Measurements from ENCODE around the gene SMIM32. TPM values are rescaled to one million over a fixed set of nuclear protein-coding genes. Genes with fewer than 3 reads are reported as not detected.

Gene SMIM32
- total and polyA plus RNA-seq, 2 of the 4 experiments (the other 2 are of a cell fraction), result not detected

DNA sequence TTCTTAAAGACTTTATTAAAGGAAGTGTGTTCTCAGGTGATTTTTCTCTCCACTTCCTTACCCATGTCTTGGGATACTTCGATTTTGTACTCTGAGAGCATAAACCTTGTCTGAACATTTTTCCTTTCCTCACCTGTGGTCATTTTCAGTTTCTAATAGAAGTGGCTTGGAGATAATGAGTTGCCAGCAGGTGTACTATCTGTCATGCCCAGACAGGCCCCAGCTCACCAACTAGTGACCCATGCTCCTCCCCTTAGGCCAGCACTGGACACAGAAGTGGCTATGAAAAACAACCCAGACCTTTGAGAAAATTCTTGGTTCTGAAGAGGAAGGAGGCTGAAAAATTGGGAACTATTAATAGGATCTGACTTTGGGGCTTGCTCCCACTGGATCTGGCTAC, 49.2 kb upstream of the SMIM32 start:
- H2BK15ac ChIP-seq (ENCODE audit: low read depth, low read length), result no peak overlapping the region
- in situ Hi-C loops (cut with MboI; ENCODE audit: low sequenced_read_pairs) (loop anchor here (10.0 kb wide), 3 partner anchors 183 to 1253 kb away; partner anchors contain the start of gene SPOCK1), dilution Hi-C loops (cut with HindIII; ENCODE audit: low sequenced_read_pairs, unreplicated experiment) (no loop called here), intact Hi-C loops (cut with micrococcal nuclease) (loop anchor here (10.0 kb wide), 1 partner anchor 1083 kb away; no protein-coding TSS in a partner anchor)
- H3K79me1 ChIP-seq (ENCODE audit: low read depth in 1 of 2, low read length in 2 of 2), result no peaks in the 10 kb centered on the region
- H3K4ac ChIP-seq (ENCODE audit: low read depth, low read length), result no peak overlapping the region
- no peaks in the 10 kb centered on the region for H3K9me3 ChIP-seq (ENCODE audit: control insufficient read depth, insufficient read depth, low read length)
- H4K5ac ChIP-seq (ENCODE audit: low read depth, low read length), result no peak overlapping the region
- no peak overlapping the region for H3K4me2 ChIP-seq (ENCODE audit: low read depth, low read length)
- ATAC-seq (ENCODE audit: low read depth) (no peak), DNase-seq (no peak)
- H3K14ac ChIP-seq (replicated peaks; ENCODE audit: low read depth, low read length), result no peak overlapping the region
- H3K9ac ChIP-seq (ENCODE audit: low read depth, low read length), result no peak overlapping the region
- H3K27me3 ChIP-seq (ENCODE audit: control insufficient read depth, insufficient read depth, low read length), result peaks cover 3% of the 10 kb centered on the region
- no peak overlapping the region for H2AK9ac ChIP-seq (replicated peaks; ENCODE audit: low read depth, low read length, poor library complexity)
- H3K56ac ChIP-seq (ENCODE audit: extremely low read depth, insufficient read depth, low read length), result no peak overlapping the region
- TF ChIP-seq RCOR1 (IDR thresholded peaks at IDR 0.05; ENCODE audit: insufficient replicate concordance, low read length) (no peak), MAFK (IDR thresholded peaks at IDR 0.05; ENCODE audit: low read depth, low read length) (no peak), NFE2L2 (IDR thresholded peaks at IDR 0.05; ENCODE audit: low read depth, low read length) (no peak), SMC3 (IDR thresholded peaks at IDR 0.05; ENCODE audit: low read depth, low read length) (no peak), MAZ (IDR thresholded peaks at IDR 0.05; ENCODE audit: borderline replicate concordance, low read depth, low read length) (no peak), CHD1 (IDR thresholded peaks at IDR 0.05; ENCODE audit: low read depth, low read length) (no peak), POLR2A (IDR thresholded peaks at IDR 0.05; ENCODE audit: low read depth, low read length) (no peak), FOS (IDR thresholded peaks at IDR 0.05; ENCODE audit: low read depth, low read length) (no peak)
- TF ChIP-seq, protein P1, sequence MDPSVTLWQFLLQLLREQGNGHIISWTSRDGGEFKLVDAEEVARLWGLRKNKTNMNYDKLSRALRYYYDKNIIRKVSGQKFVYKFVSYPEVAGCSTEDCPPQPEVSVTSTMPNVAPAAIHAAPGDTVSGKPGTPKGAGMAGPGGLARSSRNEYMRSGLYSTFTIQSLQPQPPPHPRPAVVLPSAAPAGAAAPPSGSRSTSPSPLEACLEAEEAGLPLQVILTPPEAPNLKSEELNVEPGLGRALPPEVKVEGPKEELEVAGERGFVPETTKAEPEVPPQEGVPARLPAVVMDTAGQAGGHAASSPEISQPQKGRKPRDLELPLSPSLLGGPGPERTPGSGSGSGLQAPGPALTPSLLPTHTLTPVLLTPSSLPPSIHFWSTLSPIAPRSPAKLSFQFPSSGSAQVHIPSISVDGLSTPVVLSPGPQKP (IDR thresholded peaks at IDR 0.05; ENCODE audit: borderline replicate concordance, low read depth, low read length), result no peak
- TF ChIP-seq, protein P2, sequence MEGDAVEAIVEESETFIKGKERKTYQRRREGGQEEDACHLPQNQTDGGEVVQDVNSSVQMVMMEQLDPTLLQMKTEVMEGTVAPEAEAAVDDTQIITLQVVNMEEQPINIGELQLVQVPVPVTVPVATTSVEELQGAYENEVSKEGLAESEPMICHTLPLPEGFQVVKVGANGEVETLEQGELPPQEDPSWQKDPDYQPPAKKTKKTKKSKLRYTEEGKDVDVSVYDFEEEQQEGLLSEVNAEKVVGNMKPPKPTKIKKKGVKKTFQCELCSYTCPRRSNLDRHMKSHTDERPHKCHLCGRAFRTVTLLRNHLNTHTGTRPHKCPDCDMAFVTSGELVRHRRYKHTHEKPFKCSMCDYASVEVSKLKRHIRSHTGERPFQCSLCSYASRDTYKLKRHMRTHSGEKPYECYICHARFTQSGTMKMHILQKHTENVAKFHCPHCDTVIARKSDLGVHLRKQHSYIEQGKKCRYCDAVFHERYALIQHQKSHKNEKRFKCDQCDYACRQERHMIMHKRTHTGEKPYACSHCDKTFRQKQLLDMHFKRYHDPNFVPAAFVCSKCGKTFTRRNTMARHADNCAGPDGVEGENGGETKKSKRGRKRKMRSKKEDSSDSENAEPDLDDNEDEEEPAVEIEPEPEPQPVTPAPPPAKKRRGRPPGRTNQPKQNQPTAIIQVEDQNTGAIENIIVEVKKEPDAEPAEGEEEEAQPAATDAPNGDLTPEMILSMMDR (conservative IDR thresholded peaks at IDR 0.05; ENCODE audit: low read depth, low read length), result no peak
- H2AFZ ChIP-seq (replicated peaks; ENCODE audit: low read length, poor library complexity), result no peak overlapping the region
- no peaks in the 10 kb centered on the region for H4K20me1 ChIP-seq (ENCODE audit: insufficient read depth, low read length)
- ChIA-PET CTCF (no interaction called here), POLR2A (ENCODE audit: unreplicated experiment) (no interaction called here)
- no peaks in the 10 kb centered on the region for H3K9me1 ChIP-seq (ENCODE audit: insufficient read depth, low read length)
- H2BK5ac ChIP-seq (ENCODE audit: low read depth, low read length, poor library complexity, severe bottlenecking), result no peak overlapping the region
- H2BK120ac ChIP-seq (ENCODE audit: low read depth, low read length), result no peak overlapping the region
- no peak overlapping the region for H3K27ac ChIP-seq (ENCODE audit: insufficient read depth, low read length)
- H2BK20ac ChIP-seq (ENCODE audit: low read depth, low read length), result no peak overlapping the region
- H3K36me3 ChIP-seq (ENCODE audit: control insufficient read depth, insufficient read depth, low read length), result no peaks in the 10 kb centered on the region
- no peak overlapping the region for H4K8ac ChIP-seq (ENCODE audit: low read depth in 2 of 2, low read length in 2 of 2)
- no TSS peak for BruUV-seq (replicated peaks)
- H2AK5ac ChIP-seq (ENCODE audit: low read depth, low read length), result no peak overlapping the region
- WGBS, 2 experiments (ENCODE audit: extremely low coverage in 2 of 2, insufficient read length in 1 of 2), result no CpG with 5 or more reads among the region's 1 CpG
- H3K23ac ChIP-seq (ENCODE audit: low read depth, low read length), result no peak overlapping the region
- H3K4me1 ChIP-seq (ENCODE audit: control insufficient read depth, insufficient read depth, low read length), result no peaks in the 10 kb centered on the region
- H3K4me3 ChIP-seq (ENCODE audit: insufficient read depth, low read depth, low read length), result no peak overlapping the region
- H4K91ac ChIP-seq (ENCODE audit: insufficient read depth, low read depth, low read length), result no peak overlapping the region
- H3K18ac ChIP-seq (ENCODE audit: low read depth, low read length), result no peak overlapping the region

Data from IMR-90 (cell line).